CD4-positive, alpha-beta T cell treated with Interferon gamma for 1 hour (primary cell): Measurements from ENCODE around the gene NR6A1.
A peak's percentile ranks its signal among the peaks of the same experiment; 100 is the strongest.
"Not testable (repeated sequence)": the region's sequence is repeated elsewhere in the genome, so short reads cannot be mapped to it uniquely, and the experiment has no call there.

Experiments used
- DNase-seq: peaks from one replicate; pipeline ENCODE4 v3.0.0-alpha.2; 2020

The NR6A1 gene

GRCh38 chr9:124758061-124758460 is 13.1 kb downstream of the NR6A1 start:
- DNase-seq: peak; percentile 14

GRCh38 chr9:124757616-124758015 is 13.5 kb downstream of the NR6A1 start:
- no peak for DNase-seq

GRCh38 chr9:124756011-124756410 is 15.1 kb downstream of the NR6A1 start:
- no peak for DNase-seq

GRCh38 chr9:124755061-124755460 is 16.1 kb downstream of the NR6A1 start:
- DNase-seq: no peak

- no peak for DNase-seq
Observed at GRCh38 chr9:124754289-124754688, 16.8 kb downstream of the NR6A1 start.

- no peak for DNase-seq
Observed at GRCh38 chr9:124752967-124753366, 18.1 kb downstream of the NR6A1 start.

- DNase-seq: no peak
Observed at GRCh38 chr9:124749781-124750180, 21.3 kb downstream of the NR6A1 start.

- no peak for DNase-seq
Observed at GRCh38 chr9:124749284-124749683, 21.8 kb downstream of the NR6A1 start.

GRCh38 chr9:124747065-124747464 is 24.0 kb downstream of the NR6A1 start:
- DNase-seq: no peak

GRCh38 chr9:124743686-124744348 is 27.3 kb downstream of the NR6A1 start:
- no peak for DNase-seq

- DNase-seq: no peak
Observed at GRCh38 chr9:124742940-124743339, 28.2 kb downstream of the NR6A1 start.

GRCh38 chr9:124741662-124742061 is 29.4 kb downstream of the NR6A1 start:
- no peak for DNase-seq

- no peak for DNase-seq
Observed at GRCh38 chr9:124741149-124741548, 30.0 kb downstream of the NR6A1 start.

- no peak for DNase-seq
Observed at GRCh38 chr9:124739360-124739759, 31.8 kb downstream of the NR6A1 start.

GRCh38 chr9:124738075-124738474 is 33.0 kb downstream of the NR6A1 start:
- not testable (repeated sequence) for DNase-seq

- DNase-seq: no peak
Observed at GRCh38 chr9:124735121-124735520, 36.0 kb downstream of the NR6A1 start.

- DNase-seq: not testable (repeated sequence)
Observed at GRCh38 chr9:124734741-124735083, 36.4 kb downstream of the NR6A1 start.

GRCh38 chr9:124733964-124734740 is 37.0 kb downstream of the NR6A1 start:
- no peak for DNase-seq

GRCh38 chr9:124730772-124731171 is 40.3 kb downstream of the NR6A1 start:
- no peak for DNase-seq

GRCh38 chr9:124726886-124727285 is 44.2 kb downstream of the NR6A1 start:
- DNase-seq: no peak

- no peak for DNase-seq
Observed at GRCh38 chr9:124725068-124725452, 46.1 kb downstream of the NR6A1 start.

GRCh38 chr9:124724415-124725067 is 46.6 kb downstream of the NR6A1 start:
- DNase-seq: no peak

GRCh38 chr9:124723352-124723751 is 47.8 kb downstream of the NR6A1 start:
- no peak for DNase-seq
